ENCODE data around the gene ANKRD40.

Gene ANKRD40

DNA sequence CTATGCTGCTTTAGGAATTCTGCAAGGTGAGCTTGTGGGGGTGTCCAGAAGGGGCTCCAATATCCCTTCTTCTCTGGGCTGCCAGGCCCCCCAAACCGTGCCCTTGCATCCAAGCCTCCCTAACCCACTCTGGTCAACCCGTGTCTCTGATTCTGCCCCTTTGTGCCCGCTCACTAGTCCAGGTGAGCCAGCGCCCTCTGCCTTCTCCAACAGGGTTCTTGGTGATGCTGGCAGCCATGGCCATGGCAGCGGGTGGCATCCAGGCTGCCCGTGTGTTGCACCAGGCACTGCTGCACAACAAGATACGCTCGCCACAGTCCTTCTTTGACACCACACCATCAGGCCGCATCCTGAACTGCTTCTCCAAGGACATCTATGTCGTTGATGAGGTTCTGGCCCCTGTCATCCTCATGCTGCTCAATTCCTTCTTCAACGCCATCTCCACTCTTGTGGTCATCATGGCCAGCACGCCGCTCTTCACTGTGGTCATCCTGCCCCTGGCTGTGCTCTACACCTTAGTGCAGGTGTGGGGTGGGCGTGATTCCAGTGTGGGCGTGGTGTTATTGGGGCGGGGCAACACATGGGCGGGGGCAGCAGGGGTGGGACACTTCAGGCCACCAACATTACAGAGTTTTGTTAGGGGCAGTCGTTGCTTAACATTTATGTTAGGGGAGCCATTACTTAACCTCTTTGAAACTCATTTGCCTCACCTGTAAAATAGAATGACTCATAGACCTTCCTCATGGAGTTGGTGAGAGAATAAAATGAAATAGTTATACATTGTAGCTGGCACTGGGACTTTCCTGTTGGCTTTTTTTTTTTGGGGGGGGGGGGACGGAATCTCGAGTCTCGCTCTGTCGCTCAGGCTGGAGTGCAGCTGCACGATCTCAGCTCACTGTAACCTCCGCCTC, 31.4 kb downstream of the ANKRD40 start:
- Histone ChIP-seq H3K4me1 (ENCODE audit: control insufficient read depth in 1 of 2, insufficient read depth in 2 of 2, low read length in 2 of 2) (no peaks in the 10 kb centered on the region), H4K91ac (ENCODE audit: low read depth, low read length) (no peak overlapping the region), H3K27me3 (ENCODE audit: insufficient read depth, low read length) (no peaks in the 10 kb centered on the region), H4K12ac (ENCODE audit: low read depth, low read length) (no peak overlapping the region), H2BK5ac (ENCODE audit: low read depth, low read length, poor library complexity) (no peak overlapping the region), H3K79me2 (ENCODE audit: control insufficient read depth, insufficient read depth, low read length, poor library complexity) (no peaks in the 10 kb centered on the region), H3K9me3 (ENCODE audit: insufficient read depth, low read depth, low read length) (no peaks in the 10 kb centered on the region), H3K9ac (ENCODE audit: low read length) (no peak overlapping the region), H3K79me1 (ENCODE audit: low read length) (no peaks in the 10 kb centered on the region), H3K36me3 (ENCODE audit: control insufficient read depth in 1 of 2, insufficient read depth in 2 of 2, low read length in 2 of 2) (no peaks in the 10 kb centered on the region), H3K23ac (ENCODE audit: low read length) (no peak overlapping the region), H3K14ac (ENCODE audit: low read length) (no peak overlapping the region), H3K4me3 (ENCODE audit: low read depth, low read length) (no peak overlapping the region), H3K4ac (ENCODE audit: low read depth, low read length) (no peak overlapping the region), H4K8ac (ENCODE audit: low read depth, low read length) (no peak overlapping the region), H3K4me2 (ENCODE audit: low read length) (no peak overlapping the region), H2AK5ac (ENCODE audit: low read length) (no peak overlapping the region), H3K27ac (ENCODE audit: low read depth, low read length) (no peak overlapping the region), H2BK120ac (ENCODE audit: insufficient read depth, low read length, poor library complexity) (no peak overlapping the region), H3K18ac (ENCODE audit: low read length) (no peak overlapping the region), H2AFZ (ENCODE audit: insufficient read depth, low read length, poor library complexity) (no peak overlapping the region), H2BK12ac (ENCODE audit: low read length) (no peak overlapping the region)
- DNase-seq, result no peak
- no CpG with 5 or more reads among the region's 24 CpGs for WGBS (ENCODE audit: extremely low coverage, insufficient coverage, insufficient read length)

DNA sequence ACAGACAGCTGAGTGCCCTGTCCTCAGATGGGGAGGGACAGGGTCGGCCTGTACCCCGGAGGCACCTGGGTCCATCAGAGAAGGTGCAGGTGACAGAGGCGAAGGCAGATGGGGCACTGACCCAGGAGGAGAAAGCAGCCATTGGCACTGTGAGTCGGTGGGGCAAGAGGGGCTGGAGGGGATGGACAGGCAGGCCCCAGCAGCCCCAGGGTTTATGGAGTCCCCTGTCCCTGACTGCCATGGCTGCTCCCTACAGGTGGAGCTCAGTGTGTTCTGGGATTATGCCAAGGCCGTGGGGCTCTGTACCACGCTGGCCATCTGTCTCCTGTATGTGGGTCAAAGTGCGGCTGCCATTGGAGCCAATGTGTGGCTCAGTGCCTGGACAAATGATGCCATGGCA, 32.1 kb downstream of the ANKRD40 start:
- no peaks in the 10 kb centered on the region for H3K27me3 ChIP-seq (ENCODE audit: insufficient read depth, low read length)
- WGBS (ENCODE audit: extremely low coverage, insufficient coverage, insufficient read length), result no CpG with 5 or more reads among the region's 7 CpGs
- DNase-seq, result no peak
- H4K91ac ChIP-seq (ENCODE audit: low read depth, low read length), result no peak overlapping the region
- no peak overlapping the region for H3K9ac ChIP-seq (ENCODE audit: low read length)
- H3K14ac ChIP-seq (ENCODE audit: low read length), result no peak overlapping the region
- H2BK12ac ChIP-seq (ENCODE audit: low read length), result no peak overlapping the region
- no peak overlapping the region for H3K4ac ChIP-seq (ENCODE audit: low read depth, low read length)
- H3K4me1 ChIP-seq (ENCODE audit: control insufficient read depth in 1 of 2, insufficient read depth in 2 of 2, low read length in 2 of 2), result no peaks in the 10 kb centered on the region
- H3K79me1 ChIP-seq (ENCODE audit: low read length), result no peaks in the 10 kb centered on the region
- H2BK5ac ChIP-seq (ENCODE audit: low read depth, low read length, poor library complexity), result no peak overlapping the region
- H2AFZ ChIP-seq (ENCODE audit: insufficient read depth, low read length, poor library complexity), result no peak overlapping the region
- H3K27ac ChIP-seq (ENCODE audit: low read depth, low read length), result no peak overlapping the region
- no peak overlapping the region for H3K4me3 ChIP-seq (ENCODE audit: low read depth, low read length)
- H2BK120ac ChIP-seq (ENCODE audit: insufficient read depth, low read length, poor library complexity), result no peak overlapping the region
- H3K18ac ChIP-seq (ENCODE audit: low read length), result no peak overlapping the region
- H3K4me2 ChIP-seq (ENCODE audit: low read length), result no peak overlapping the region
- H3K36me3 ChIP-seq (ENCODE audit: control insufficient read depth in 1 of 2, insufficient read depth in 2 of 2, low read length in 2 of 2), result no peaks in the 10 kb centered on the region
- no peak overlapping the region for H2AK5ac ChIP-seq (ENCODE audit: low read length)
- H4K12ac ChIP-seq (ENCODE audit: low read depth, low read length), result no peak overlapping the region
- H3K23ac ChIP-seq (ENCODE audit: low read length), result no peak overlapping the region
- H4K8ac ChIP-seq (ENCODE audit: low read depth, low read length), result no peak overlapping the region
- H3K9me3 ChIP-seq (ENCODE audit: insufficient read depth, low read depth, low read length), result no peaks in the 10 kb centered on the region
- H3K79me2 ChIP-seq (ENCODE audit: control insufficient read depth, insufficient read depth, low read length, poor library complexity), result no peaks in the 10 kb centered on the region

DNA sequence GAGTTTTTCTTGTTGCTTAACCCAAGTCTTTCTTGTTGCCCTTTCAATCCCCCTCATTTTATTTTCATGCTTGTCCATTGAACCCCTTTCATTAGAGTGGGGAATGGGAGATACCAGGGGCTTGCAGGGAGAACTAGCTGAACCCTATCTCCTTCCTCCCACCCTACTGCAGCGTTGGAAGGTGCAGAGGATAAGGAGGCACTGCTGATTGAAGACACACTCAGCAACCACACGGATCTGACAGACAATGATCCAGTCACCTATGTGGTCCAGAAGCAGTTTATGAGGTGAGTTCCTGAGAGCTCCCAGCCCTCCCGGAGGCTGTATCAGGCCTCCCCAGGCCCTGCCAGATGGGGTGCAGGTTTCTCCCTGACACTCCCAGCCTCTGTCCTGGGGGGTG, 32.5 kb downstream of the ANKRD40 start:
- no CpG with 5 or more reads among the region's 3 CpGs for WGBS (ENCODE audit: extremely low coverage, insufficient coverage, insufficient read length)
- H2AFZ ChIP-seq (ENCODE audit: insufficient read depth, low read length, poor library complexity), result no peak overlapping the region

DNA sequence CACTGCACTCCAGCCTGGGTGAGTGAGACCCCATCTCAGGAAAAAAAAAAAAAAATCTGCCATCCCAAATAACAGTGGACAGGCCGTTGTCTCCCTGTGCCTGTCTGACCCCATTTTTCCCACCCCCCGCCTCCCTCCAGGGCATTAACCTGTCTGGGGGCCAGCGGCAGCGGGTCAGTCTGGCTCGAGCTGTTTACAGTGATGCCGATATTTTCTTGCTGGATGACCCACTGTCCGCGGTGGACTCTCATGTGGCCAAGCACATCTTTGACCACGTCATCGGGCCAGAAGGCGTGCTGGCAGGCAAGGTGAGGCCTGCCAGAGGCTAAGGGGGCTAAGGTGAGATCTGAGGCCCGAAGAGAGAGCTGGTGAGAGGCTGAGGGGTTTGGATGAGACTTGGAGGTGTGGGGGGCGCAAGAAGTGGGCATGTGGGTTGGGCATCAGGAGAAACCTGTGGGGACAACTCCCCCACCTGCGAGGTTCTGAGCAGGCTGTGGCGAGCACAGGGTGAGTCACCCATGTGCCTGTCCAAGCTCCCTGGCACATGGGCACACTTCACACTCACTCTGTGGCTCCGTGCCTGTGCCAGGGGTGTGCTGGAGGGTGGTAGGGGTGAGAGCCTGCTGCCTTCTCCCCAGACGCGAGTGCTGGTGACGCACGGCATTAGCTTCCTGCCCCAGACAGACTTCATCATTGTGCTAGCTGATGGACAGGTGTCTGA, 34.7 kb downstream of the ANKRD40 start:
- H2BK5ac ChIP-seq (ENCODE audit: low read depth, low read length, poor library complexity), result no peak overlapping the region
- no peak overlapping the region for H4K12ac ChIP-seq (ENCODE audit: low read depth, low read length)
- peak overlapping the region; percentile 49 for H3K4me3 ChIP-seq (ENCODE audit: low read depth, low read length)
- H3K4me2 ChIP-seq (ENCODE audit: low read length), result no peak overlapping the region
- no peaks in the 10 kb centered on the region for H3K36me3 ChIP-seq (ENCODE audit: control insufficient read depth in 1 of 2, insufficient read depth in 2 of 2, low read length in 2 of 2)
- no peak overlapping the region for H3K18ac ChIP-seq (ENCODE audit: low read length)
- H4K8ac ChIP-seq (ENCODE audit: low read depth, low read length), result no peak overlapping the region
- no peaks in the 10 kb centered on the region for H3K9me3 ChIP-seq (ENCODE audit: insufficient read depth, low read depth, low read length)
- H4K91ac ChIP-seq (ENCODE audit: low read depth, low read length), result no peak overlapping the region
- no peaks in the 10 kb centered on the region for H3K27me3 ChIP-seq (ENCODE audit: insufficient read depth, low read length)
- no peak overlapping the region for H3K23ac ChIP-seq (ENCODE audit: low read length)
- no peak overlapping the region for H2AFZ ChIP-seq (ENCODE audit: insufficient read depth, low read length, poor library complexity)
- H3K79me2 ChIP-seq (ENCODE audit: control insufficient read depth, insufficient read depth, low read length, poor library complexity), result no peaks in the 10 kb centered on the region
- H3K27ac ChIP-seq (ENCODE audit: low read depth, low read length), result no peak overlapping the region
- H3K4ac ChIP-seq (ENCODE audit: low read depth, low read length), result no peak overlapping the region
- peaks cover 8% of the 10 kb centered on the region in 2 experiments for H3K4me1 ChIP-seq (ENCODE audit: control insufficient read depth in 1 of 2, insufficient read depth in 2 of 2, low read length in 2 of 2)
- no peak overlapping the region for H2BK120ac ChIP-seq (ENCODE audit: insufficient read depth, low read length, poor library complexity)
- DNase-seq, result no peak
- H3K14ac ChIP-seq (ENCODE audit: low read length), result no peak overlapping the region
- WGBS (ENCODE audit: extremely low coverage, insufficient coverage, insufficient read length), result no CpG with 5 or more reads among the region's 20 CpGs
- no peak overlapping the region for H2BK12ac ChIP-seq (ENCODE audit: low read length)
- H3K9ac ChIP-seq (ENCODE audit: low read length), result no peak overlapping the region
- no peaks in the 10 kb centered on the region for H3K79me1 ChIP-seq (ENCODE audit: low read length)
- H2AK5ac ChIP-seq (ENCODE audit: low read length), result no peak overlapping the region

More for the DNA sequence above, 32.5 kb downstream of the ANKRD40 start:
- Histone ChIP-seq H3K36me3 (ENCODE audit: control insufficient read depth in 1 of 2, insufficient read depth in 2 of 2, low read length in 2 of 2) (no peaks in the 10 kb centered on the region), H3K79me2 (ENCODE audit: control insufficient read depth, insufficient read depth, low read length, poor library complexity) (no peaks in the 10 kb centered on the region), H2BK5ac (ENCODE audit: low read depth, low read length, poor library complexity) (no peak overlapping the region), H3K4me2 (ENCODE audit: low read length) (no peak overlapping the region), H3K4me1 (ENCODE audit: control insufficient read depth in 1 of 2, insufficient read depth in 2 of 2, low read length in 2 of 2) (no peaks in the 10 kb centered on the region), H2BK120ac (ENCODE audit: insufficient read depth, low read length, poor library complexity) (no peak overlapping the region), H4K12ac (ENCODE audit: low read depth, low read length) (no peak overlapping the region), H2BK12ac (ENCODE audit: low read length) (no peak overlapping the region), H3K9me3 (ENCODE audit: insufficient read depth, low read depth, low read length) (no peaks in the 10 kb centered on the region), H4K8ac (ENCODE audit: low read depth, low read length) (no peak overlapping the region), H3K18ac (ENCODE audit: low read length) (no peak overlapping the region), H3K9ac (ENCODE audit: low read length) (no peak overlapping the region), H4K91ac (ENCODE audit: low read depth, low read length) (no peak overlapping the region), H3K27ac (ENCODE audit: low read depth, low read length) (no peak overlapping the region), H2AK5ac (ENCODE audit: low read length) (no peak overlapping the region), H3K14ac (ENCODE audit: low read length) (no peak overlapping the region), H3K79me1 (ENCODE audit: low read length) (no peaks in the 10 kb centered on the region), H3K23ac (ENCODE audit: low read length) (no peak overlapping the region), H3K4me3 (ENCODE audit: low read depth, low read length) (no peak overlapping the region), H3K27me3 (ENCODE audit: insufficient read depth, low read length) (no peaks in the 10 kb centered on the region), H3K4ac (ENCODE audit: low read depth, low read length) (no peak overlapping the region)
- no peak for DNase-seq

Data from trophoblast cell (in vitro differentiated cells and primary cell).